HPDE6-E6E7 (cell line): ENCODE results near the gene HTR1D.
A peak's percentile ranks its signal among the peaks of the same experiment; 100 is the strongest.

ENCODE experiments used
- DNase-seq: peaks from one replicate; pipeline ENCODE4 v3.0.0; 2011; ENCODE audit warnings: missing footprints; ENCODE audit errors: extremely low spot score

HTR1D gene

GRCh38 chr1:23150742-23151141, 66.6 kb downstream of the HTR1D start:
- DNase-seq: no peak

- DNase-seq: no peak
Observed at GRCh38 chr1:23150125-23150524, 67.2 kb downstream of the HTR1D start.

- peak; percentile 21 for DNase-seq
Observed at GRCh38 chr1:23149114-23149513, 68.2 kb downstream of the HTR1D start.

GRCh38 chr1:23148084-23148483, 69.2 kb downstream of the HTR1D start:
- DNase-seq: no peak
